ENCODE results near the gene MRPS2. TPM values are rescaled to one million over a fixed set of nuclear protein-coding genes. Genes with fewer than 3 reads are reported as not detected.
A peak's percentile ranks its signal among the peaks of the same experiment; 100 is the strongest.

MRPS2 gene
- total RNA-seq, 1 donor from 2014 or later, result 61.7 TPM

DNA sequence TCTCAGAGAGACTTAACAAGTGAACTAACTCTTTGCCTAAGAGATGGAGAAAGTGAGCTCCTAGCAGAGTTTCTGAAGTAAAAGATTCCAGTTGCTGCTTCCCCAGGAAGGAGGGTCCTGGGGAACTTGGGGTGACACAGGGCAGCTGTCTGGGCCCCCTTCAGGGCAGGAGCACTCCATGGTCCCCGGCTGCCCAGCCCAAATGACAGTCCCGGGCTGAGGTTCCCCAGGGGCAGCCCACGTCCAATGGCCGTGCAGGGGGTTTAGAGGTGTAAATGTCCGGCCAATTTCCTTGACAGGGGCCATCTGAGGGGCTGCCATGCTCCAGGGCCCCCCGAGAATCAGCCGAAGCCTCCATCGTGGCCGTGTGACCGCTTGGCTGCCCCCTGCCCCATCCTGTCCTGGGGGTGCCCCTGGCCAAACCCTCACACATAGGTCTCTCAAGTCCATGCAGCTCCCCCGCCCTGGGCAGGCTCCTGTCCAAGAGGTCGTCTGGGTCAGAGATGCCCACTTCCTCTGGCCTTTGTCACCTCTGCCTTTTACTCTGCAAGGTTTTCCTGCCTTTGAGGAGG is 26.4 kb upstream of the MRPS2 start:
- intact Hi-C loops (cut with micrococcal nuclease), result no loop called here
- Mint-ChIP-seq H3K4me1 (ENCODE audit: low read depth) (peaks cover 11% of the 10 kb centered on the region), H3K9me3 (no peaks in the 10 kb centered on the region), H3K27ac (no peak overlapping the region), H3K27me3 (ENCODE audit: low read depth) (peaks cover 25% of the 10 kb centered on the region), H3K36me3 (ENCODE audit: low read depth) (peaks cover 3% of the 10 kb centered on the region), H3K4me3 (ENCODE audit: low read depth) (no peak overlapping the region)
- DNase-seq (ENCODE audit: low spot score), result no peak

DNA sequence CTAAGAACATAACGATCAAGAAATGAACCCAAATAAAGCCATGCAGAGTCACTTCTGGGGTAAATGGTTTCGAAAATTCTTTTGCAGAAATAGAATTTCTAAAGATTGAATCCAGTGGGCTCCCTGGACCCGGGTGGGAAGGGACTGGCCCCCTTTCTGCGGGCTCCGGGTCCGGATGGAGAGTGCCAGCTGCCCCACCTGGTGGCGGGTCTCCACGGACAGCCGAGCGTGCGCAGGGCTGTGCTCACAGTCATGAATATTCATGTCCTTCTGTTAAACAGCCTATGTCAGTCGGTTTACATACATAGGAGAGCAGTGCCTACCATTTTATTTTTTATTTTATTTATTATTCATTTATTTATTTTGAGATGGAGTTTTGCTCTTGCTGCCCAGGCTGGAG is 25.6 kb upstream of the MRPS2 start:
- Mint-ChIP-seq H3K4me1 (ENCODE audit: low read depth) (peaks cover 9% of the 10 kb centered on the region), H3K4me3 (ENCODE audit: low read depth) (no peak overlapping the region), H3K9me3 (no peaks in the 10 kb centered on the region), H3K27me3 (ENCODE audit: low read depth) (peaks cover 25% of the 10 kb centered on the region), H3K36me3 (ENCODE audit: low read depth) (peaks cover 3% of the 10 kb centered on the region), H3K27ac (no peak overlapping the region)
- no peak for DNase-seq (ENCODE audit: low spot score)
- intact Hi-C loops (cut with micrococcal nuclease), result no loop called here

DNA sequence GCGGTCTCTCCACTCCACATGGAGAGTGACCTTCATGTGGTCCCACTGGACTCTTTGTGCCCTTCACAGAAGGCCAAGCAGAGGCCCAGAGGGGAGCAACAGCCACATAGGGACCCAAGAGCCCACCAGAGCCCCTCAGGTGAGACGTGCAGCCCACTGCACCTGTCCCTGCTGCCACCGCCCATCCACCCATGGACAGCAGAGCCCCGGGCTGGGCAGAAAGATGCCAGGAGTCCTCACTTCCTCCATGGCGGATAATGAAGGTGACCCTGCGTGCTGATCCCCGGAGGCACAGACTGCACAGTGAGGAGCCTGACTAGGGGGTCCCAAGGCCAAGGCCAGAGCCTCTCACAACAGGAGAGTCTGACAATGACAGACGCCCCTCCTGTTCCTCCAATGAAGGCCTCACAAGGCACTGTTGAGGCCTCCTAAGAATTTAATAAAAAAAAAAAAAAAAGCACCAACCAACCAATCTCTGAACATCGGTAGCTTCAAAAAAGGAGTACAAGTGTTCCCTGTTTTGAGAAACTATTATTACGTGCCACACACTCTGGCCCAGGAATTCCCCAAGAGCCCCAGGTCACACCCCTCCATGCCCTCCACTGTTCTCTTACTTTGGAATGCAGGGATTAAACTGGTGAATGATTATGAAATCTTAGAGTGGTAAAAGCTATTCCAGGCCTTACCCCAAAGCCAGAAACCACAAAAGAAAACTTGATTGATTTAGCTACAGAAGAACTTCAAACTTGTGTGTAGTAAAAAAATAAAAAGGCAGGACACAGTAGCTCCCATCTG is 23.7 kb upstream of the MRPS2 start:
- Mint-ChIP-seq H3K4me3 (ENCODE audit: low read depth) (no peak overlapping the region), H3K4me1 (ENCODE audit: low read depth) (peaks cover 3% of the 10 kb centered on the region), H3K27me3 (ENCODE audit: low read depth) (peaks cover 31% of the 10 kb centered on the region), H3K9me3 (no peaks in the 10 kb centered on the region), H3K27ac (no peak overlapping the region), H3K36me3 (ENCODE audit: low read depth) (peaks cover 3% of the 10 kb centered on the region)
- intact Hi-C loops (cut with micrococcal nuclease), result no loop called here
- DNase-seq (ENCODE audit: low spot score), result no peak

DNA sequence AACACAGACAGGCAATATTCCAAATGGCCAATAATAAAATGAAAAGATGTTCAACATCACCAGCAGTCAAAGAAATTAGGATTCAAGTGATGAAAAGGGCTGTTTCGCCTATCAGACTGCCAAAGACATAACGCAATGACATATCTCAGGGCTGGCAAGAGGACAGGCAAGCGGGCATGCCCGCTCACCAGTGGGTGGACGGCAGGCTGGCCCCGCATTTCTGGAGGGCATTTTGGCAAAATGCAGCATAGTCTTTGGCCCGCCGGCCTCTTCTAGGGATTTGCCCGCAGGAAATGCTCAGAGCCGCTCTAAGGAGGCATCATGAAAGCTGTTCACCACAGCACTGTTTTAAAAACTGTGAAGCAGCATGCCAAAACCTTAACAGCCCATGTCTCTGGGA is 22.3 kb upstream of the MRPS2 start:
- intact Hi-C loops (cut with micrococcal nuclease), result no loop called here

DNA sequence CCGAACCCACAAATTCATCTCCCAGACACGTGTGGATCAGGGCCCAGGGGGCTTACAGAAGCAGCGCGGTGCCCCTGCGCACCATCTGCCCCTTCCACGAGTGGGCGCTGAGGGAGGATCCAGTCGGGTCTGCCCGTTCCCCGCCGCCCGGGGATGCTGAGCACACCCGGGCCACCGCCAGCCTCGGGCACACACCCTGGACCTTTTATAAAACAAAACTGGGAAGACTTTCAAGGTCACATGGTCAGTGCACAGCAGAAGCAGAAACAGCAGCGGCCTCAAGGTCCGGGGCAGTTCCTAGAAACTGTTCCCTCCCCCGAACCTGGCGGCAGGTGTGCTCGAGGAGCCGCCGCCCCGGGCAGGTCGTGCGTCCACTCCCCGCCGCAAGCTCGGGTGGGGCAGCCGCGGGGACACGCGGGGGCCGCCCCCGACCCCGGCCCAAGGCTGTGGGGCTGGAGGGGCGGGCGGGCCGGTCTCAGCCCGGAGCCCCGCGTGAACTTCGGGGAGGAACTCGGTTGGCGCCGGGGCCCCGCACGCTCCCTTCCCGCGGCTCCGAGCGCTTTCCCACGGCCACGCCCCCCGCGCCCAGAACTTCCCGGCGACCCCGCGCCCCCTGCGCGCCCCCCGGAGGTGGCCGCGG is 21.5 kb upstream of the MRPS2 start:
- peaks cover 3% of the 10 kb centered on the region for H3K4me1 Mint-ChIP-seq (ENCODE audit: low read depth)
- no peak for DNase-seq (ENCODE audit: low spot score)
- intact Hi-C loops (cut with micrococcal nuclease), result no loop called here
- no peak overlapping the region for H3K27ac Mint-ChIP-seq
- peak overlapping the region; percentile 84 for H3K4me3 Mint-ChIP-seq (ENCODE audit: low read depth)
- H3K27me3 Mint-ChIP-seq (ENCODE audit: low read depth), result peaks cover 45% of the 10 kb centered on the region
- peaks cover 3% of the 10 kb centered on the region for H3K36me3 Mint-ChIP-seq (ENCODE audit: low read depth)
- no peaks in the 10 kb centered on the region for H3K9me3 Mint-ChIP-seq

More for the DNA sequence above, 22.3 kb upstream of the MRPS2 start:
- Mint-ChIP-seq H3K4me3 (ENCODE audit: low read depth) (peak overlapping the region; percentile 84), H3K4me1 (ENCODE audit: low read depth) (peaks cover 3% of the 10 kb centered on the region), H3K36me3 (ENCODE audit: low read depth) (peaks cover 3% of the 10 kb centered on the region), H3K27me3 (ENCODE audit: low read depth) (peaks cover 40% of the 10 kb centered on the region), H3K27ac (no peak overlapping the region), H3K9me3 (no peaks in the 10 kb centered on the region)
- no peak for DNase-seq (ENCODE audit: low spot score)

DNA sequence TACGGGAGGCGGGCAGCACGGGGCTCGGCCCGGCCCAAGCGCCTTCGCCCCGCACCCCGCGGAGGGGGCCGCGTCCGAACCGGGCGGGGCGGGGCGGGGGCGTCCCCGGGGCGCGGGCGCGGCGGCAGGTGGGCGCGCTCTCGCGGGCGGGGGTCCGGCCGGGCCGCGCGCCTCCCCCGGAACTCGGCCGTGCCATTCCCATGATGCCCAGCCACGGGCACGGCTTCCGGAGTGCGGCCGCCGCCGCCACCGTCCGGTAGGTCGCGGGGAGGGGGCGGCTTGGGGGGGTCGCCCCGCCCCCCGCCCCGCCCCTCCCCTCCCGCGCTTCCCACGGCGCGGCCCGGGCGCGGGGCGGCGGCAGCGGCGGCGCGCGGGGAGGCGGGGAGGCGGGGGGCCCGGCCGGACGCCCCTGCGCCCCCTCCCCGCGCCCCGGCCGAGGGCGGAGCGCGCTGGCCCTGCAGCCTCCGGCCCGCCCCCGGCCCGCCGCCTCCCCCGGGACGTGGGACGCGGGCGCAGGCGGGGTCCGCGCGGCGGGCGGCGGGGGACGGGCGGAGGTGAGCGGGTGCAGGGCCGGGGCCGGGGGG is 20.9 kb upstream of the MRPS2 start, which contains the start of gene PPP1R26:
Gene PPP1R26, plus strand, starts transcription at position 314 of the 584 bp plus-strand sequence. CDS start 4,729 bp downstream, outside the sequence.
- Mint-ChIP-seq H3K36me3 (ENCODE audit: low read depth) (peaks cover 3% of the 10 kb centered on the region), H3K9me3 (no peaks in the 10 kb centered on the region), H3K4me3 (ENCODE audit: low read depth) (peak within 1 kb of the TSS; percentile 84), H3K27me3 (ENCODE audit: low read depth) (peaks cover 45% of the 10 kb centered on the region), H3K27ac (no peak within 1 kb of the TSS), H3K4me1 (ENCODE audit: low read depth) (peaks cover 3% of the 10 kb centered on the region)
- intact Hi-C loops (cut with micrococcal nuclease), result no loop called here
- no peak for DNase-seq (ENCODE audit: low spot score)

DNA sequence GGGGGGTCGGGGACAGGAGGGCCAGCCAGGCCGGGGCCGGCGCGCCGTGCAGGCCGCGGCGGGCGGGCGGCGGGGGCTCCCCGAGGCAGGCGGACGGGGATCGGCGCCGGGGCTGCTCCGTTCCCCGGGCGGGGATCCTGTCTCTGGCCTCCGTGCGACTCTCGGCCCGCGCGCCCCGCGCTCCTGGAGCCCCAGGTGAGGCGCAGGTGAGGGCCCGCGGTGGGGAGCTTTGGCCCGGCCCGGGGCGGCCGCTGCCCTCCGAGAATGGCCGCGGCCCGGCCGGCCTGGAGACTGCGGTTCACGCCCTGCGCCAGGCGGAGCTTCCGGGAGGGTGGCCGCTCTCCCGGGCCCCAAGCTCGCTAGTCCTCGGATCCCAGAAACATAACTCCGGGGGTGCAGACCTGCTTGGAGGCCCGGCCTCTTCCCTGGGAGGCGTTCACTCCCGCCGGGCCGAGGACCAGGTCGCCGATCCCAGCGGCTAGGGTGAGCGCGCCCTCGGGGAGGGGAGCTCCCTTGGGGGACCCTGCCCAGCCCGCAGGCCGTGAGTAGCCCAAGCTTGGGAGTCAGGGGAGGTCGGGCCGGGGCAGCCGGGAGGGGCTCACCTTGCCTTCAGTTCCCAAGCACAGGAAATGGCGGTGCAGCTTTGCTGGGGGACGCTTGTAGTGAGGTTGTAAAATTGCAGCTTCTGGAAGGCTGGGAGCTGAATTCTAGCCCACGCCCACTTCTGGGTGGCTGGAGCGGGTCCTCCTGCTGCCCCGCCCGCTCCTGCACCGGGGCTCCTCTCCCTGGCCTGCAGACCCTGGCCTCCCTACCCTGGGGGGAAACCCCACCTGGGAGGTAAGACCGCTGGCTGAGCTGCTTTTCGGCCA is 20.2 kb upstream of the MRPS2 start:
- DNase-seq (ENCODE audit: low spot score), result no peak
- intact Hi-C loops (cut with micrococcal nuclease), result no loop called here
- Mint-ChIP-seq H3K27ac (no peak overlapping the region), H3K36me3 (ENCODE audit: low read depth) (peaks cover 3% of the 10 kb centered on the region), H3K4me3 (ENCODE audit: low read depth) (peak overlapping the region; percentile 21), H3K27me3 (ENCODE audit: low read depth) (peaks cover 45% of the 10 kb centered on the region), H3K9me3 (no peaks in the 10 kb centered on the region), H3K4me1 (ENCODE audit: low read depth) (peaks cover 3% of the 10 kb centered on the region)

DNA sequence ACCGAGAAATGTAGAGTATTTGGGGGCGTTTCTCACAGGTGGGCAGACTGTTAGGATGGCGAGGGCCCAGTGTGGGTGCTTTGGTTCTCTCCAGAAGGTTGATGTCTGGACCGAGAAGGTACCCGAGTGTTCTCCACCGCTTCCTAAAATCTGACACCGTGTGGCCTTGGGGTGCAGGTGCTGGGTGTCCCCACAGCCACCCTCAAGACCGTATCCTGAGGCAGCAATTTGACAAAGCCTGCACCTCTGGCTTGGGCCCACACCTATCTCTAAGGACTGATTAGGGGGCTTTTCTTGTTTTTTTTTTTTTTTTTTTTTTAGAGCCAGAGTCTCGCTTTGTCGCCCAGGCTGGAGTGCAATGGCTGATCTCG is 19.6 kb upstream of the MRPS2 start:
- intact Hi-C loops (cut with micrococcal nuclease), result no loop called here
- no peak overlapping the region for H3K27ac Mint-ChIP-seq
- DNase-seq (ENCODE audit: low spot score), result no peak
- H3K36me3 Mint-ChIP-seq (ENCODE audit: low read depth), result peaks cover 3% of the 10 kb centered on the region
- H3K4me3 Mint-ChIP-seq (ENCODE audit: low read depth), result no peak overlapping the region
- H3K9me3 Mint-ChIP-seq, result no peaks in the 10 kb centered on the region
- peaks cover 45% of the 10 kb centered on the region for H3K27me3 Mint-ChIP-seq (ENCODE audit: low read depth)
- H3K4me1 Mint-ChIP-seq (ENCODE audit: low read depth), result peaks cover 3% of the 10 kb centered on the region

DNA sequence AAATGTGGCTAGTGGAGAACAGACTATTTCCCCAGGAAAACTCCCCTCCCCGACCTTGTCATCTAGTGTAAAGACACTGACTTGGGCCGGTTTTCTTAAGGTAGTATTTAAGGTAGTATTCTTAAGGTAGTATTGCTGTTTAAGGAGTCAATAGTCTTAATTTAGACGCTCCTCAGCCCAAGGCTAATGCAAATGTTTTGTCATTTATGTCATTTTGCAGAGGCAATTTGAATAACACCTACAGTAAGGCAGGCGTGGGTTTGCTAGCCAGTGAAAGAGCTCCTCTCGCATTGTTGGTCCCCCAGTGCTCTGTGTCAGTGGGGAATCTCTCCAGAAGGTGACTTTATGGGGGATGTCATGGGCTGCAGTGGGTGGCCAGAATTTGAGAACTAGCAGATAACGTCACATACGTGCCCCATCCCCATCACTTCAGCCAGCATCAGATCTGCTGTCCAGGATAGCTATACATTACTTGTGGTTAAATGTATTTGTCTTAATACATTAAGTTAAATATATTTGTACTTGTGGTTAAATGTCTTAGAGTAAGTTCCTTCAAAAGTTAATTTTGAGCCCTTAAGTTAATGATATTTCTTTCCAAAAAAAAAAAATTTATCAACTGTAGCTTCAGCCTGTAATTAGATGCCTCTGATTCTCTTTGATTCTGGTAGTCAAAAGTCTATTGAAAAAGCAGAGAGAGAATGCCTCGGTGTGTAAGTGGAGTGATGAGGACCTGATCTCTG is 18.3 kb upstream of the MRPS2 start:
- DNase-seq (ENCODE audit: low spot score), result no peak
- no peaks in the 10 kb centered on the region for H3K9me3 Mint-ChIP-seq
- H3K27ac Mint-ChIP-seq, result no peak overlapping the region
- H3K4me1 Mint-ChIP-seq (ENCODE audit: low read depth), result peaks cover 3% of the 10 kb centered on the region
- H3K27me3 Mint-ChIP-seq (ENCODE audit: low read depth), result peaks cover 37% of the 10 kb centered on the region
- peaks cover 3% of the 10 kb centered on the region for H3K36me3 Mint-ChIP-seq (ENCODE audit: low read depth)
- intact Hi-C loops (cut with micrococcal nuclease), result no loop called here
- H3K4me3 Mint-ChIP-seq (ENCODE audit: low read depth), result no peak overlapping the region

DNA sequence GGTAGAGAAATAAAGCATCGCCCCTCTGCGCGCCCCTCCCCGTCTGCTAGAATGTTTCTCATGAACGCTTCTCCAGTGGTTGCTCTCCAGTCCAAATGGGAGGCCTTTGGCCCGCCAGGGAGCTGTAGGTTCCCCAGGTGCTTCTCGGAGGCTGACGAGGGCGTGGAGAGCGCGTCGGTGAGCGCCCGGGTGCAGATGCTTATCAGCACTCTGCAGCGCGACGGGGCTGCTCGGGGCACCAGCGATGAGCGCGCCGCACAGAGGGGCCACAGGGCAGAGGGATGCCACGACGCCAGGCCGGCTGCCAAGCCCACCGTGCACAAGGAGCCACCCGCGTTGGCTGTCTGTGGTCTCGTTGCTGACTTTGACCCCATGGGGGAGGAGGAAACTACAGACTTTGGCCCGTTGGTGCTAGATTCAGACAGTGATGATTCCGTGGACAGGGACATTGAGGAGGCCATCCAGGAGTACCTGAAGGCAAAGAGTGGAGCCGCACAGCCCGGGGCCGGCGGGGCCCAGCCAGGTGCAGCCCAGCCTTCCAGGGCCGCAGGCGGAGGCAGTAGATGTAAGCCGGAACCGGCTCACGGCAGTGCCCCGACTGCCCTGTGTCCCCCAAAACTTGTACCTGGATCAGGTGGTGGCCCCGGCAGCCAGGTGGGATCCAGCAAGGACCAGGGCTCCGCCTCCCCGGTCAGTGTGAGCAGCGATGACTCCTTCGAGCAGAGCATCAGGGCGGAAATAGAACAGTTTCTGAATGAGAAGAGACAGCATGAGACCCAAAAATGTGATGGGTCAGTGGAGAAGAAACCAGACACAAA is 15.8 kb upstream of the MRPS2 start:
- Mint-ChIP-seq H3K9me3 (no peaks in the 10 kb centered on the region), H3K27me3 (ENCODE audit: low read depth) (peaks cover 24% of the 10 kb centered on the region), H3K36me3 (ENCODE audit: low read depth) (no peaks in the 10 kb centered on the region), H3K4me3 (ENCODE audit: low read depth) (no peak overlapping the region), H3K27ac (no peak overlapping the region), H3K4me1 (ENCODE audit: low read depth) (no peaks in the 10 kb centered on the region)
- intact Hi-C loops (cut with micrococcal nuclease), result no loop called here
- DNase-seq (ENCODE audit: low spot score), result no peak

DNA sequence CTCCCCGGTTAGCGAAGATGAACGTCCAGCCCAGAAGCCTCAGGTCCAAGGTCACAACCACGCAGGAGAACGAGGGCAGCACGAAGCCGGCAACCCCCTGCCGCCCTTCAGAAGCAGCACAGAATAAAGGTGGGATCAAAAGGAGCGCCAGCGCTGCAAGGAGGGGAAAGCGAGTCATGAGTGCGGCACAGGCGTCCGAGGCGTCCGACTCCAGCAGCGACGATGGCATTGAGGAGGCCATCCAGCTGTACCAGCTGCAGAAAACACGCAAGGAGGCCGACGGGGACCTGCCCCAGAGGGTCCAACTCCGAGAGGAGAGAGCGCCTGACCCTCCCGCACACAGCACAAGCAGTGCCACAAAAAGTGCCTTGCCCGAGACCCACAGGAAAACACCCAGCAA is 15.1 kb upstream of the MRPS2 start:
- no peak for DNase-seq (ENCODE audit: low spot score)
- Mint-ChIP-seq H3K4me3 (ENCODE audit: low read depth) (no peak overlapping the region), H3K9me3 (no peaks in the 10 kb centered on the region), H3K36me3 (ENCODE audit: low read depth) (no peaks in the 10 kb centered on the region), H3K4me1 (ENCODE audit: low read depth) (no peaks in the 10 kb centered on the region), H3K27me3 (ENCODE audit: low read depth) (peaks cover 24% of the 10 kb centered on the region), H3K27ac (no peak overlapping the region)
- intact Hi-C loops (cut with micrococcal nuclease), result no loop called here
